Left renal cortex interstitium (tissue), 4 donors: Measurements from ENCODE around the gene PNCK. TPM values are rescaled to one million over a fixed set of nuclear protein-coding genes. Genes with fewer than 3 reads are reported as not detected.
"Not testable (repeated sequence)": the region's sequence is repeated elsewhere in the genome, so short reads cannot be mapped to it uniquely, and the experiment has no call there.

Source experiments
- DNase-seq, 4 donors: peaks; one replicate each; pipeline ENCODE4 v3.0.0-alpha.2; 2013; ENCODE audit warnings: low read depth in 4 of 4, low spot score in 2 of 4, missing footprints in 1 of 4
- polyA plus RNA-seq, 4 donors: library from polyadenylated mRNA; unstranded; fragments of 120-200 nt; gene quantifications; one replicate each; pipeline ENCODE4 v1.2.1, GENCODE V29; 2013; ENCODE audit not compliant: insufficient read length in 4 of 4

Gene PNCK
- polyA plus RNA-seq, 4 donors = 6.5 to 13.3 (median 8.9) TPM

DNA sequence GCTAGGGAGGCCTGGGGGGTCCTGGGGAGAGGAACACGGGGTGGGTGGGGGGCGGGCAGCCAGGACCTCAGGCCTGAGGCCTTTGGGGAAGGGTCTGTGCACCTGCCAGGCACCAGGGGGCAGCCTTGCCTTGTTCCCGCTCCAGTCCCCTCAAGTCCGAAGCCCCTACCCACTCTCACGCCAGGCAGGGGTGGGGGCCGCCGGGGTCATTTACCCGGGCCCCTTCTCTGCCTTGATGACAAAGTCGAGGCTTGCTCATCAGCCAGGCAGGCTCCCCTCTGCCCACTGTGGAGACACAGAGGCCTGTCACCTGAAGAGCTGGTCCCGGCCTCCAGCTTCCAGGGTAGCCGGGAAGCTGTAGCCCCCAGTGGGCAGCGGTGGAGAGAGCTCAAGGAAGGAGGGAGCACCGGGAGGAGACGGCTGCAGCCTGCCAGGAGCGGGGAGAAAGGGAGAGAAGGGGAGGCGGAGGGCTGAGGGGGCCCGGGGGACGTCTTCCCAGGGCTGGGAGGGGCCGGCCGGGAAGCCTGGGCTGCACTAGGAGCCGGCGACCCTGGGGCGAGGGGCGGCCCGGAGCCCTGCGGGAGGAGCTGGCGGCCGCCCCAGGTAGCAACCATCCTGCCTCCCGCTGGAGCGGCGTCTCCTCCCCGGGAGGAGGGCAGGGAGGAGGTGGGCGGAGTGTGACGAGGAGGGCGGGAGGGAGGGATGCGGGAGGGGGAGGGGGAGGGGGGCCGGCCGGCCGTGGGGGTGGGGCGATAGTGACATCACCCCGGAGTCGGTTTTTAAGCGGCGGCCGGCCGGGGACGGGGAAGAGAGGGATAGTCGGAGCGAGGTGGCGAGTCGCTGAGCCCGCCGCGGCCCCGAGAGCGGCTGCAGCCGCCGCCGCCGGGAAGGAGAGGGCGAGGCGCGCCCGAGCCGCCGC is 13.8 kb upstream of the PNCK start, which contains the start of gene SLC6A8:
SLC6A8 (plus strand) TSS at position 806 of the 919 bp plus-strand sequence. CDS start 649 bp downstream, outside the sequence.
- DNase-seq = no peak

DNA sequence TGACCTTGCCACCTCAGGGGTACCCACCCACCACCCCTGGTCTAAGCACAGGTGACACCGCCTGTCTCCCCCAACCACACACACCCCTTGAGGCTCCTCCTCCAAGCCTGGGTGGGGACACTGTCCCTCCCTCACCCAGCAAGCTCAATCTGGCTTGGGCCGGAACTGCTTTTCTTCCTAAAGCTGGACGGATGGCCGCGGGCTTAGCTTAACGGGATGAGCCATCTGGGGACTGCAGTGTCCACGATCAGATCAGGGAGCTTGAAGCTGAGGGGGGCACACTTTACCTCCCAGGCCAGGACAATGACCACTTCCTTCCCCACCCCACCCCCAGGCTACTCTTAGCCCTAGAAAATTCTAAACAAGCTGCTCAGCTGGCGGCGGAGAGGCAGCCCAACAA is 13.1 kb upstream of the PNCK start:
- no peak for DNase-seq

DNA sequence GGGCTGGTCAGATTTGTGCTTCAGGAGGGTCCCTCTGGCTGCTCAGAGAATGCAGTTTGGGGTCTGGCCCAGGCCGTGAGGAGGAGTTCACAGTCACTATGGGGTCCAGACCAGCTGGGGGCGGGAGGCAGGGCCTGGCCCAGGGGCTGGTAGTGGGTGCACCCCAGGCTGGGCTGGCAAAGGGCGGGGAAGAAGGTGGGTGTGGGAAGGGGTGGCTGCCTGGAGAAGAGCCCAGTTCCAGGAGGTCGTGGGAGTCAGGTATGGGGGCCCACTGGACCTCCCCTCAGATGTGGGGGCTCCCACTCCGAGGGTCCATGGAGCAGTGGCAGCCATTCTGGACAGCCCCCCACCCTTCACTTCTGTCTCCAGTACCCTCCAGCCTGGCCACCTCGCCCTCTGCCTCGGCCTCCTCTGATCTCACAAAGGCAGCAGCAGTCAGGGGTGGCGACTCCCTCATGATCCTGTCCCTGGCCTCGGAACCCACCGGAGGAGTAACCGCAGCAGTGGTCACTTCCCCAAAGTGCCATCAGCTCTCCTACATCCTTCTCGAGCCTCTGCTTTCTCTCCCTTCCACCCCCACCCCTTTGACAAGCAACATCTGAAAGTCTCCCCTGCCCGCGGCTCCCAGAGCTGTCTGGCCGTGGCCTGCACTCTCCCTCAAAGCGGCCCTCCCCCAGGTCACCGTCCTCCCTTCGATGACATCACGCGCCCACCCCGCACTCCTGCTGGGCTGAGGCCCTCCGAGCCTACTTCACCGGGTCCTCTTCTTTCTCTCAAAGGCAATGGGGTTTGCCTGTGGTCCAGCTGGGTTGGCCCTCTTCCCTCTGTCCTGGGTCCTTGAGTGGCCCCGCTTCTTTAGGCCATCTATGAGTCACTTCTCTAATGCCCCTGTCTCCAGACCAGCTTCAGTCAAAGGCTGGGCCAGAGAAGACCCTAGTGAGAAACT is 12.4 kb upstream of the PNCK start:
- no peak for DNase-seq

DNA sequence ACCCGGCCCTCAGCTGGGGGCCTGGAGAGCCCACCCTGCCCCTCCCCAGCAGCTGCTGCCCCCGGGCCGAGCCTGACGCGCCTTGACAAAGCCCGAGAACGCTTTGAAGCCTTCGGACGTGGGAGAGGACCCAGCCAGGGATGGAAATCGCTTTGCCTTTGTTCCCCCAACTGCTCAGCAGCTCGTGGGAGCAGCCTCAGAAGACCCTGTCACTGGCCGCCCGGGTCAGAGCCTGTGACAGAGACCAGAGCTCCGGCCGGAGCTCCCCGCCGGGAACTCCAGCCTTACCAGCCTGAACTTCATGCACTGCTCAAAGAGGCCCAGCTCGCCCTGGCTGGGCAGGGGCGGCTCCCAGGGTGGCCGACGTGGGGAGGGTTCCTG is 11.5 kb upstream of the PNCK start:
- no peak for DNase-seq

DNA sequence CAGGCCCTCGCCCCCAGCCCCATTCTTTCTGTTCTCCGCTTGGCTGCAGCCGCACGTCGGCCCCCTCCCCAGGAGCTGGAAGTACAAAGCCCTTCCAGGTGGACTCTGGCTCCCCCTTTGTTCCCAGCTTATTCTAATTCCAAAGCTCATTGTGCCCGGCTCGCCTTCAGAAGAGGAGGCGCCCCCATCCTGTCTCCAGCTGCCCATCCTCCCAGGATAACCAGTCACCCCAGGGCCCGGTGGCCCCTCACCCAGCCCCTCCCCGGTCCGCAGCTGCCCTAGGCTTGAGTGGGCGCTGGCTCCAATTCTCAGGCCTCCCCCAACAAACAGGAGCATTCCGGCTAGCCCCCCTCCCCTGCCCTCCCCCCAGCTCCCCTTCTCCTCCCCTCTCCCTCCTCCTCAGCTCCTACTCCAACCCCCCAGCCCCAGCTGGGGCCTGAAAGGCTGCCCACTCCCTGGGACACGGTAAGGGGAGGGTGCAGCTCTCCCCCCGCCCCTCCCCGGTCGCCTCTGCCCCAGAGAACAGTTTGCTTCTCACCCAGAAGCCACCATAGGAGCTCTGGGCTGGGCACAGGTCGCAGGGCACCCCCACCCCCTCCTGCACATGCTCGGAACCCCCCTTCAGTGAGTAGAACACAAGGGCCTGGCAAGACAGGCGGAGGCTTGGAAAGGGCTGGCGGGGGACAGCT is 11.0 kb upstream of the PNCK start:
- DNase-seq = no peak

DNA sequence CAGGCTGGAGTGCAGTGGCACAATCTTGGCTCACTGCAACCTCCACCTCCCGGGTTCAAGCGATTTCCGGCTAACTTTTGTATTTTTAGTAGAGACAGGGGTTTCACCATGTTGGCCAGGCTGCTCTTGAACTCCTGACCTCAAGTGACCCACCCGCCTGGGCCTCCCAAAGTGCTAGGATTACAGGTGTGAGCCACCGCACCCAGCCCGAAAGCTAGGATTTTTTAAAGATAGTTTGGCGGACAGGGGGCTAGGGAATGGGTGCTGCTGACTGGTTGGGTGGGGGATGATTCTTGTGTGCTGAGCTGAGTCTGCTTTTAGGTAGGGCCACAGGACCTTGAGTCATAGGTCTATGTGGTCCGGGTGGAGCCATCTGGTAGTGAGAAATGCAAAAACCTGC is 9.9 kb upstream of the PNCK start:
- not testable (repeated sequence) for DNase-seq

DNA sequence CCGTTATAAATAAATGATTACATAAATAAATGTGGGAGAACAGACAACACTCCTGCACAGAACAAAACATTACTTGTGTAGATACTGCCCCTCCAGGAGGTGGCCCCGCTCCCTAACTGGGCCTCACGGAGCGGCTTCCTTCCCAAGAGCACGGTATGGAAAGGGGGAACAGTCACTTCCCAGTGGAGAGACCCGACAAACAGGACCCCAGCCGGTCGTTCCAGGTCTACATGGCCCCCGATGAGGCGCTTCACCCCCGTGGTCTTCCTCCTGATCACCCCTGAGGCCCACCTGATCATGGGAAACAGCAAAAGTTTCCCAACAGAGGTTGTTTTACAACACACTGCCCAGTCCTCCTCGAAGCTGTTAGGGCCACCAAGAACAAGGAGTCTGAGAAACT is 7.6 kb upstream of the PNCK start:
- no peak for DNase-seq

DNA sequence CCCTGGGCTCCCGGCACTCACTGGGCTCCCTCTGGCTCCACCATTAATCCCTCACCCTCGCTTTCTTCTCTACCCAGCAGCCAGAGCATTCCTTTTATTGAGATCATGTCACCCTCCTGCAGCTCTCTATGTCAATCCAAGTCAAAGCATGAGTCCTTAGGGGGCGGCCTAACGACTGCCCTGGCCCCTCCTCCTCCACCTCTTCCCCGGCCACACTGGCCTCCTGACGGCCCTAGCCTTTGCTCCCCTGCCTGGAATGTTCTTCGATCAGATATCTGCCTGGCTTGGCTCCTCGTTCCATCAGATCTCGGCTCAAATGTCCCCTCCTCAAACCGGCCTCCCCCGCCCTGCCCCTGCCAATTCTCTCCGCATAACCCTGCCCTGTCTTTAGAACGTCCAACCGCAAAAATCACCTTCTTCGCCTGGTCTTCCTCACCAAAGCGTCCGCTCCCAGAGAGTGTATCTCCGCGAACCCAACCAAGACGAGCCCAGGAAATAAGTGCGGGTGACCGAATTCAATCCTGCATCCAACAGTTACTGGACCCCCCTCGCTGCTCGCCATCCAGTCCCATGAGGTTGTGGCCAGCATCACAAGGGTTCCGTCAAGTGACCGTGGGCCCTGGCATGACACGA is 722 bp upstream of the PNCK start:
- no peak for DNase-seq

DNA sequence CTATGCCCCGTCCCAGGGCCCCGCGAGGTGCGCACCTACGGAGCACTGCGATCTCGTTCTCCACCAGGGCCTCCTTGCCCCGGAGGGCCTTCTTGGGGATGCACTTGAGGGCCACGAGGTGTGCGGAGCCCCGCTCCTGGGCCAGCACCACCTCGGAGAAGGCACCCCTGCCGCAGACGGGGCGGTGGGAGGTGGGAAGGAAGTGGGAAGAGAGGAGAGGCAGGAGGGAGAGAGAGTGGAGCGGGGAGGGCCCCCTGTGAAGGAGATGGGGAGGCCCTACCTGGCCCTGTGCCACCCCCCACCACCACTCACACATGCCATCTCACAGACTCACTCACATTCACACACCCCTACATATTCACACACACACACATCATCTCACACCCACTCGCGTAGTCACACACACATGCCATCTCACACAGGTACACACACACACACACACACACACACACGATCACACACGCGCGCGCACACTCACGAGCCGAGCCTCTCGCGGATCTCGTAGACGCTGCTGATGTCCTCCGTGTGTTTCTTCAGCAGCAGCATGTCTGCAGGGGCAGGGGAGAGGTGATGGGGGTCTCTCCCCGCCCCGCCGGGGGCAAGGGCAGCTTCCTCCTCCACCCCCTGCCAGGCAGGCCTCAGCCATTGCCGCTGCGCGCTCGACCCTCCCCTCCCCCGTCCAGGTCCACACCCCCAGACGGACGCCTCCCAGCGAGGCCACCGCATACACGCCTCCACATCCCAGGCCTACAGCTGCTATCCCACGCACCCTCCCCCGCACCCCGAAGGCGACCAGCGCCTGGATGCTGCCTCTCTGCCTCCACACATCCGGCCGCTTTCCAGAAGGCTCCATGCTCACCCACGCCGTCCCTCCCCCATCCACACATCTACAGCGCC is 834 bp downstream of the PNCK start:
- DNase-seq = no peak

DNA sequence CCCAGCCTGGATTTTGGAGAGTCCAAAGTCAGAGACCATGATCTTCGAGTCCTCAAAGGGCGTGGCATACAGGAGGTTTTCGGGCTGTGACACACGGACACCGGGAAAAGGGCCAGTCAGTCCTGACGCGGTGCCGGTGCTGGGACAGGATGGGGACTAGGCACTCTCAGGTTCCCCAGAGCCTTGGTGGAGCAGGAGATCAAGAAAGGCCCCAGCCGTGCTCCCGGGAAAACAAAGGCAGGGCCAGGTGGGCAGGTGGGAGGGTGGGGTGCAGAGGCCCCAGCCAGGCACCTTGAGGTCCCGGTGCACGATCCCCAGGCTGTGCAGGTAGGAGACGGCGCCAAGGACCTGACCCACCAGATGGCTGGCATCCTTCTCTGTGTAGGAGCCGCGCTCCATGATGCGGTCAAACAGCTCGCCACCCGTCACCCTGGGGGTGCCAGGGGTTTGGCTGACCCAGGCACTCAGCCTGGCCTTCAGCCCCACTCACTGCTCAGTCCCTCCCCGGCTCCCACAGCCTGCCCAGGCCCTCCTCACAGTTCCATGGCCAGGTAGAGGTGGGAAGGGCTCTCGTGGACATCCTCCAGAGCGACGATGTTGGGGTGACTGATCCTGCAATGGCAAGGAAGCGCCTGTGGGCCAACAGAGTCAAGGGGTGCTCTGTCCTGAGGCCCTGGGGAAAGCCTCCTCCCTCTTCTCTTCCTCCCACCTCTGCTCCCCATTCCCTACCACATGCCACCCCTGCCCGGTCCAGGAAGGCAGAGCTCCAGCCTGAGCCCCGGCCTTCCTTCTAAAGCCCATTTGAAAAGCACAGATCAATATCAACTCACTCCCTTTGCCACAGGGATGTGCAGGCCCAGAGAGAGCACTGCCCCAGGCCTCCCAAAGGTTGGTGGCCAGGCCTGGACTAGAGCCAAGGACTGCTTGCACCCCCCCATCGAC is 1.8 kb downstream of the PNCK start:
- DNase-seq = no peak

DNA sequence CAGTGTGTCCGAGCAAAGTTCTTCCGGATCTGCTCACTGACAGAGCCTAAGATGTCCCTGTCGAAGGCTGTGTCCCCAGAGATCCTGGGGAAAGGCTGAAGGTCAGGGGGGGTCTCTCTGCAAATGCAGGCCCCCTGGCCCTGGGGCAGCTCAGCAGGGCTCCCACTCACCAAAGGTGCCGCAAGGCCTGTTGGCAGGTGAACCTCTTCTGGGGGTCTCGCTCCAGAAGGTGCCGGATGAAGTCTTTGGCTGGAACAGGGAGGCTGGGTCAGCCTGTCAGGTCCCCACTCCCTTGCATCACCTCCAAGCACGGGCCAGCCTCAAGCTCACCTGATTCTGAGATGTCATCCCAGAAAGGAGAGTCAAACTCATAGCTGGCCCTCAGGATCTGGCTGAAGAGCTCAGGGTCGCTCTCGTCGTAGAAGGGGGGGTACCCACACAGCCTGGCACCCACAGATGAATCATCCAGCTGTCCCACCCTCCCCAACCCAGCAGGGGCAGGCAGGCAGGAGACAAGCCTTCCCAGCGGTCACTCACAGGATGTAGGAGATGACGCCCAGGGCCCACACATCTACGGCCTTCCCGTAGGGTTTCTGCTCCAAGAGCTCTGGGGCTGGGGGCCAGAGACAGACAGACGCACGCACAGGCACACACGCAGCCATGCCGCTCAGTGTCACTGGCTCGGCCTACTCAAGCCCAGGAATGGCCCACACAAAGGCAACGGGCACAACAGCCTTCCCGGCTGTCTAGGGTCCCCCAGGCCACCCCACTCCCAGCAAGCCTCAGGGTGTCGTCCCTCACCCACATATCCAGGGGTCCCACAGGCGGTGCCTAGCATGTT is 2.6 kb downstream of the PNCK start:
- no peak for DNase-seq

DNA sequence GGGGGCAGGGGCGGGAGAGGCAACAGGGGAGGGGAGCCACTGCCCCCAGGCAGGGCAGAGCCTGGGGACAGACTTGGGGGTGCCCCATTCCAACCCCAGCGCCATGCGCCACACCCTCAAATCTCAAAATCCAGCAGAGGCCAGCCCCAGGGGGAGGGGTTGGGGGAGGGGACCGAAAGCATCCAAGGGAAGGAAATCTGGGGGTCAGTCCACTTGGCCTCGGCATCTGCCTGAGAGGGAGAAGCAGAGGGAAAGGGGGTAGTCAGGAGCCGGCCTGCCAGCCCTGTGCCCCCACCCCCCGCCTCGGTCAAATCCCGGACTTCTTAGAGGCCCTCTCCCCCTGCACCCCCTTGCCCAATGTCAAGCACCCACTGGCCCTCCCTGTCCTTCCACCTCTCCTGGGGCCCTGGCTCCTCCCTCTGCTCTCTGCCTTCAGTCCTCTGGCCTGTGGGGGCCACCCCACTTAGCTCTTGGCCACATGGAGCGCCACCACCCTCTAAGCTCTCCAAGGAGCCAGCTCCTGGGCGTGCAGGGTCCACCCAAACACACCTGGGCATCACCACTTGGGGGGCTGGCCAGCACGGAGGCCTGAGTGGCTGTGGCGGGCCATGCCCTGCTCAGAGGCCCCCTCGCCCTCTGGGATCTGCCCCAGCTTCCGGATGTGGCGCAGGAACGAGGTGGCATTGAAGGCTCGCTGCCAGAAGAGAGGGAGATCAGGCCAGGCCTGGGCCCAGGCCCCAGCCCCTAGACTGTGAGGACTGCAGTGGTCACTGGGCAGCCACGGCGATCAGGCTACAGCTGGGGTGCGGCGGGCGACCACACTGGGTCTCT is 3.5 kb downstream of the PNCK start:
- no peak for DNase-seq

DNA sequence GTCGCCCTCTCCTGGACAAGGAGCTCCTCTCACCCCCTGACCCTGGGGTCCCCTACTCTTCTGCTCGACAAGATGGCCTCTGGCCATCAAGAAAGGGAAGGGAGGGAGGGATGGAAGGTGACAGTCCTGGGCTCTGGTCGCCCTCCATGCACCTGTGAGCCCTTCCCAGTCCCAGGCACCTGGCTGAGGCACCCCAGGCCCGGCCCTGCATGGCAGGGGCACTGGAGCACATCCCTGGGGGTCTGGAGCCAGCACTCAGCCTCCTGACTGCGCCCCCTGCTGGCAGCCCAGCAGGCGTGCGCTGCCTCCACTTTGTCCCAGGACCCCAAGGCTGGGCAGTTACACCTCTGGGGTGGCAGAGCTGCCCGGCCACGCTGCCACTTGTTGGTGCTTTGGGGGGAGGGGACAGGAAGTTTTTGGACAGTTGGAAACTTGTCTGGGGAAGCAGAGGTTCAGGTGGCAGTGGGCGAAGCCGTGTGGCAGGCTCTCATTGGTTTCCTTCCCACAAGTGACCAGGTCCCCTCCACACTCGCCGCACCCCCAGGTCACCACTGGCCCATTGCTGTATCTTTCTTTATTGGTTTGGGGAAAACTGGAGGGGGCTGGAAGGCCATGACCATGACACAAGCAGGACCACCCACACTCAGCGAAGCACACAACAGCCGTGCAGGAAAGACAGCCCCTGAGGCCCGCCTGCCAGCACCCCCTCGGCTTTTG is 4.3 kb downstream of the PNCK start:
- DNase-seq = no peak

DNA sequence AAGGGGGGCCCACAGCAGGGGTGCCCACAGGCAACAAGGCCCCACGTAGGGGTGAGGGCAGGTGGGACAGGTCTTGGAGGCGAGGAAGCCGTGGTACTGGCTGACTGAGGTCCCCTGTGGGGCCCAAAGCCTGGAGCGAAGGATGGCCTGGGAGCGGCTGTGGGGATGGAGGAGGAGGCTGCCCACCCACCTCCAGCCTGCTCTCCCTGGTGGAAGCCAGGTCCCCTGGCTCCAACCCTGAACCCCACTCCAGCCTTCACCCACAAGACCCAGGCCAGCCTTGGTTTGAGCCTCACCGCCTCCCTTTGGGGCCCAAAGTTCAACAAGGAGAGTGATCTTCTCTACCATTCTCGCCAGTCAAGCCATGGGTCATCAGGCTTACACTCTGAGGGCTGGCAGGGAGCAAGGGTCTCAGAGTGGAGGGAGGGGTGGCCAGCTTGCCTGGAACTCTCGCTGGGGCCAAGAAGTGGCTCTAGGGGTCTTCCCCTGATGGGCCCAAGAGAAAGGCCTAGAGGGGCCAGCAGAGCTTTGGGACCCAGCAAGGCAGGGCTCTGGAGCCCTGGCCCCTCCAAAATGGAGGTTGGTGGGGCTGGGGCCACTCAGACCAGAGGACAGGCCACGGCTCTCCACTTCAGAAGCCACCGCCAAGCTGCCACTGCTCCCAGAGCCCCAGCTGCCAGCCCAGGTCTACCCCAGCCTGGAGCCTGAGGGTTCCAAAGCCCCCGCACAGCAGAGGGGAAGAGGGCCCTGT is 5.0 kb downstream of the PNCK start:
- DNase-seq = no peak

DNA sequence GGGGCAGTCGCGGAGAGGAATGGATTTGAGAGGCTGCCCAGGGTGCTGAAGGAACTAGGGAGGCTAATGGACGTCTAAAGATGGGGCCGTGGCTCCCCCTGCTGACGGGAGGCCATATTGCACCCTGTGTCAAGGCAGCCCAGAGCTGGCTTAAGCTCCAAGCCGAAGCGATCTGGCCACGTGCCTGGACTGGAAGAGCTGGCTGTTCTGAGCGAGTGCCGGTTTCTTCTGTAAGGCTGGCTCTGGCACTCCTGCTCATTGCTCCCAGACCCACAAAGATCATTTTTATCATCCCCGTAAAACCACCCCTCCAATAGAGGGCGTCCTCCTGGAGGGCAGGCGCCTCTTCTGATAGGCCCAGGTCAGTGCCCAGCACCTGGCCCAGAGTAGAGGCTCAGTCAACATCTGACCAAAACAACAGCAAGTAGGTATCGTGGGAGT is 5.6 kb downstream of the PNCK start:
- peak in 1 of 4 donors; percentile 73 for DNase-seq
